ENCODE measurements around the gene CHPF.

CHPF gene

DNA sequence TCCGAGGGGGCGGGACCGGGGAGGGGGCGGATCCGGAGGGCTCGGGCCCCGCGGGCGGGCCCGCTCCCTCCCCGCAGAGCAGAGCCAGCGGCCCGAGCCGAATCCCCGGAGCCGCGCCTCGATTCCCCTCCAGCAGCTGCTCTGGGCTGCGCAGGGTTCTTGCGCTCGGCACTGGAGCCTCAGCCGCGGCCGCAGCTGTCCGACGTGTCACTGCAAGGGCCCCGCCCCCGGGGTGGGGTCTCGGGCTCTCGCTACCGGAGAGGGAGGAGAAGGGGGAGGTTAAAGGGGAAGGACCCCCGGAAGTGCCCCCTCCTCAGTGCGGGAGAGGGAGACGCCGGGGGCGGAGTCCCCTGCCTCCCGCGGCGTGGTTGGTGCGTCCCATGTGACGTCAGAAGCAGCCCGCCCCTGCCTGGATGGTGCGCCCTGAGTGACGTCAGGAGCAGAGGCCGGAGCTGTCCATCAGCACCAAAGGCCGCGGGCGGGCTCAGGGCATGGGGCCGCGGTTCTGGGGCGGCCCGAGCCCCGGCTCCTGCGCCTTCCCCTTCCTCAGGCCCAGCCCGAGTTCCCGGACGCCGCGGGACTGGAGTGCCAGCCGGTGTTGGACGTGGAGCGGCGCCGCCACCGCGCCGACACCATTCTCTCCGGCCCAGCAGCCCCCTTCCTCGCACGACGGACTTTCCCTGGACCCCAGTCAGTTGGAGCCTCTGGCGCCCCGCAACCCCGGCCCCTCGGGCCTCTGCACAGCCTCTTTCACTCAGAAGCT, at the start of gene CHPF, which contains the start of gene TMEM198 (continued):
- TF ChIP-seq, protein P1, sequence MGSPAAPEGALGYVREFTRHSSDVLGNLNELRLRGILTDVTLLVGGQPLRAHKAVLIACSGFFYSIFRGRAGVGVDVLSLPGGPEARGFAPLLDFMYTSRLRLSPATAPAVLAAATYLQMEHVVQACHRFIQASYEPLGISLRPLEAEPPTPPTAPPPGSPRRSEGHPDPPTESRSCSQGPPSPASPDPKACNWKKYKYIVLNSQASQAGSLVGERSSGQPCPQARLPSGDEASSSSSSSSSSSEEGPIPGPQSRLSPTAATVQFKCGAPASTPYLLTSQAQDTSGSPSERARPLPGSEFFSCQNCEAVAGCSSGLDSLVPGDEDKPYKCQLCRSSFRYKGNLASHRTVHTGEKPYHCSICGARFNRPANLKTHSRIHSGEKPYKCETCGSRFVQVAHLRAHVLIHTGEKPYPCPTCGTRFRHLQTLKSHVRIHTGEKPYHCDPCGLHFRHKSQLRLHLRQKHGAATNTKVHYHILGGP (tag by site-specific recombination; IDR thresholded peaks at IDR 0.05), result no peak
- no peak for TF ChIP-seq ZNF701 (tag by site-specific recombination; IDR thresholded peaks at IDR 0.05)
- no peak for TF ChIP-seq ZNF596 (tag by site-specific recombination; IDR thresholded peaks at IDR 0.05)
- peak; percentile 48; the same call in 1 of the 2 replicates for TF ChIP-seq ZNF423 (tag by site-specific recombination; IDR thresholded peaks at IDR 0.05)
- no peak for TF ChIP-seq ZNF513 (tag by site-specific recombination; IDR thresholded peaks at IDR 0.05)
- no peak for TF ChIP-seq ZNF558 (tag by site-specific recombination; IDR thresholded peaks at IDR 0.05)
- TF ChIP-seq ZNF404 (tag by site-specific recombination; IDR thresholded peaks at IDR 0.05), result no peak
- TF ChIP-seq ZNF692 (tag by site-specific recombination; IDR thresholded peaks at IDR 0.05), result peak; percentile 25; the same call in 1 of the 2 replicates
- 0 out of 2 replicates have a peak, but pooled peaks have one; percentile 27 for TF ChIP-seq ZNF76 (tag by site-specific recombination; IDR thresholded peaks at IDR 0.05; ENCODE audit: borderline replicate concordance, low read depth)
- 0 out of 2 replicates have a peak, but pooled peaks have one; percentile 37 for TF ChIP-seq ZNF501 (tag by site-specific recombination; IDR thresholded peaks at IDR 0.05)
- TF ChIP-seq ZNF521 (tag by site-specific recombination; IDR thresholded peaks at IDR 0.05), result no peak
- TF ChIP-seq ZEB2 (tag by site-specific recombination; IDR thresholded peaks at IDR 0.05), result peak; percentile 90; the same call in 1 of the 2 replicates
- peak; percentile 14; the same call in 1 of the 2 replicates for TF ChIP-seq ZNF2 (tag by site-specific recombination; IDR thresholded peaks at IDR 0.05)
- TF ChIP-seq, protein P2, sequence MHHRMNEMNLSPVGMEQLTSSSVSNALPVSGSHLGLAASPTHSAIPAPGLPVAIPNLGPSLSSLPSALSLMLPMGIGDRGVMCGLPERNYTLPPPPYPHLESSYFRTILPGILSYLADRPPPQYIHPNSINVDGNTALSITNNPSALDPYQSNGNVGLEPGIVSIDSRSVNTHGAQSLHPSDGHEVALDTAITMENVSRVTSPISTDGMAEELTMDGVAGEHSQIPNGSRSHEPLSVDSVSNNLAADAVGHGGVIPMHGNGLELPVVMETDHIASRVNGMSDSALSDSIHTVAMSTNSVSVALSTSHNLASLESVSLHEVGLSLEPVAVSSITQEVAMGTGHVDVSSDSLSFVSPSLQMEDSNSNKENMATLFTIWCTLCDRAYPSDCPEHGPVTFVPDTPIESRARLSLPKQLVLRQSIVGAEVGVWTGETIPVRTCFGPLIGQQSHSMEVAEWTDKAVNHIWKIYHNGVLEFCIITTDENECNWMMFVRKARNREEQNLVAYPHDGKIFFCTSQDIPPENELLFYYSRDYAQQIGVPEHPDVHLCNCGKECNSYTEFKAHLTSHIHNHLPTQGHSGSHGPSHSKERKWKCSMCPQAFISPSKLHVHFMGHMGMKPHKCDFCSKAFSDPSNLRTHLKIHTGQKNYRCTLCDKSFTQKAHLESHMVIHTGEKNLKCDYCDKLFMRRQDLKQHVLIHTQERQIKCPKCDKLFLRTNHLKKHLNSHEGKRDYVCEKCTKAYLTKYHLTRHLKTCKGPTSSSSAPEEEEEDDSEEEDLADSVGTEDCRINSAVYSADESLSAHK (tag by site-specific recombination; IDR thresholded peaks at IDR 0.05), result no peak
- no peak for TF ChIP-seq ZBTB49 (tag by site-specific recombination; IDR thresholded peaks at IDR 0.05; ENCODE audit: low read depth)
- peak; percentile 98 for TF ChIP-seq ZNF398 (tag by site-specific recombination; IDR thresholded peaks at IDR 0.05)
- TF ChIP-seq KLF16 (tag by site-specific recombination; IDR thresholded peaks at IDR 0.05), result peak; percentile 82
- TF ChIP-seq GLIS2 (tag by site-specific recombination; IDR thresholded peaks at IDR 0.05), result peak; percentile 96
- no peak for TF ChIP-seq ZNF214 (tag by site-specific recombination; IDR thresholded peaks at IDR 0.05; ENCODE audit: borderline replicate concordance)
- TF ChIP-seq ZNF112 (tag by site-specific recombination; IDR thresholded peaks at IDR 0.05), result no peak
- TF ChIP-seq RBAK (tag by site-specific recombination; IDR thresholded peaks at IDR 0.05), result no peak
- TF ChIP-seq ZNF202 (tag by site-specific recombination; IDR thresholded peaks at IDR 0.05; ENCODE audit: borderline replicate concordance), result no peak
- 0 out of 2 replicates have a peak, but pooled peaks have one; percentile 54 for TF ChIP-seq ZFHX2 (tag by site-specific recombination; conservative IDR thresholded peaks at IDR 0.05)
- no peak for TF ChIP-seq ZFP3 (tag by site-specific recombination; IDR thresholded peaks at IDR 0.05; ENCODE audit: low read depth)
- TF ChIP-seq ZNF274 (IDR thresholded peaks at IDR 0.05; ENCODE audit: low read length), result no peak
- TF ChIP-seq ZNF274 (tag by site-specific recombination; IDR thresholded peaks at IDR 0.05; ENCODE audit: borderline replicate concordance), result no peak
- TF ChIP-seq ZNF24 (tag by site-specific recombination; IDR thresholded peaks at IDR 0.05), result no peak
- TF ChIP-seq ZBTB1 (tag by site-specific recombination; IDR thresholded peaks at IDR 0.05), result no peak
- TF ChIP-seq ZSCAN30 (tag by site-specific recombination; IDR thresholded peaks at IDR 0.05), result peak; percentile 43; the same call in 1 of the 2 replicates

Measured in HEK293 (cell line).